GM12891 (cell line): ENCODE results near the gene ALK.

Experiments used
- PAX5 ChIP-seq: IDR thresholded peaks from 2 replicates; pipeline ENCODE4 v1.6.1; 2011; ENCODE audit warnings: low read length, moderate library complexity, mild to moderate bottlenecking; ENCODE audit not compliant: insufficient read depth, severe bottlenecking
- POLR2A ChIP-seq: IDR thresholded peaks from 2 replicates; pipeline ENCODE4 v1.6.1; 2011; ENCODE audit warnings: low read depth, low read length, control low read depth
- POLR2AphosphoS5 ChIP-seq: IDR thresholded peaks from 2 replicates; pipeline ENCODE4 v1.6.1; 2011; ENCODE audit warnings: low read depth, low read length, control low read depth
- POU2F2 ChIP-seq: IDR thresholded peaks from 2 replicates; pipeline ENCODE4 v1.6.1; 2011; ENCODE audit warnings: low read depth, mild to moderate bottlenecking, control low read depth, low read length, moderate library complexity
- SPI1 ChIP-seq: IDR thresholded peaks from 2 replicates; pipeline ENCODE4 v1.6.1; 2011; ENCODE audit warnings: low read depth, low read length, control low read depth
- TAF1 ChIP-seq: IDR thresholded peaks from 2 replicates; pipeline ENCODE4 v1.6.1; 2011; ENCODE audit warnings: low read depth, low read length, control low read depth

GRCh38 chr2:29528371-29528770 is 393.0 kb downstream of the ALK start:
- TF ChIP-seq TAF1 (no peak), POLR2A (no peak), POLR2AphosphoS5 (no peak), PAX5 (no peak), SPI1 (no peak), POU2F2 (no peak)
